Bone marrow (tissue), 2 donors: ENCODE data around the gene KLC4.

ENCODE experiments used
- DNase-seq, 2 donors: peaks; one replicate each; lab custom pipeline; 2025; lab: John Stamatoyannopoulos, UW

KLC4 gene

DNA sequence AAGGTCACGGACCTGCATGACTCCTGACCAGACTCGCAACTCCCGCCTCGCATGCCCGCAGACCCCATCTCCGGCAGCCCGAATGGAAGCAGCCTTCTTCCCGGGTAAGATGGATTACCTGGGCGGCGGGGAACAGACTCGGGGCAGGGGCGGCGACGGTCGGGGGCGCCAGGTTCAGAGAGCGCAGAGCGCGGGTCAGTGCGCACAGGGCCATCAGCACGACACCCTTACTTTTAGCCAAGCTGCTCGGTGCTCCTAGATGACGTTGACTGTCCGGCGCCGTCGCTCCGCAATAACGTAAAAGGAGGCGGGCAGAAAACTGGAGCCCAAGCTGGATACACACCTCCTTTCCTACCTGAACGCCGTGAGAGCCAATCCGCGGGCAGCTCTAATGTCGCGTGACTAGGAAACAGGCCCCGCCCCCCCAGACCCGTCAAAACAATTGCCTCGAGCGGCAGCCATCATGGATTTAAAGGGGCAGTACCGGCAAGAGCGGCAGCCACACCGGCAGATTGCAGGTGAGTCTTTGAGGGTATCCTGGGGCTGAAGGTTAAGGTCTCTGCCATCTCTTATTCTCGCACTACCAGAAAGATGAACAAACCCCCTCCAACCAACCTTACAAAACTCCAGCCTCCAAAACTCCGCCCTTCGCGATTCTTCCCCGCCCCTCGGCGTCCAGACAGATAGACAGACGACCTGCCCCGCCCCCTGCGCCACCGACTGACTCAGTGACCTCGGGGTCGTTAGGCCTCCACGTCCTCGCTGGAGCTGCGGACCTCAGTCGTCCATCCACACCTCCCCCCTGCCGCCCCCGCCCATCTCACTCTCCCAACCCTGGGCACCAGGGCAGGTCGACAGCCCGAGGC, at the start of gene KLC4, which contains the start of gene MRPL2:
Gene KLC4 (plus strand): TSS at position 464 of the 866 bp plus-strand sequence. CDS start 1,705 bp downstream, outside the sequence.
Gene MRPL2 (minus strand): TSS at position 267 of the 866 bp plus-strand sequence. CDS start 53 bp downstream, at position 214.
- peak; percentile 94 to 98 for DNase-seq

DNA sequence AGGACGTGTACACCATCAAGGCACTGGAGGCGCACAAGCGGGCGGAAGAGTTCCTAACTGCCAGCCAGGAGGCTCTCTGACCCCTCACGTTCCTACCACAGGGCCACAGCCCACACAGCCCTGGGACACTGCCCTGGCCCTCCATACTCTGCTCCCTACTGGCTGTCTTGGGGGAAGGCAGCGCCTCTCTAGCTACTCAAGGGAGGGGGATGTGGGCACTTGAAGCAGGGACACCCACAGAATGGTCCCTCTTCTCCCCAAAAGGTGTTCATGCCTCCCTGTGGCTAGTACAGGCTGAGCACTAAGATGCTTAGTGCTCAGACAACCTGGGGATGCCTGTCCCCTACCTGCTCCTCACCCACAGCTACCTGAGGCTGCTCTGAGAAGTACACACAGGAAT, 48.2 kb upstream of the KLC4 start:
- no peak for DNase-seq

- DNase-seq: no peak
Measured at GRCh38 chr6:43012364-43012763, 47.1 kb upstream of the KLC4 start.

DNA sequence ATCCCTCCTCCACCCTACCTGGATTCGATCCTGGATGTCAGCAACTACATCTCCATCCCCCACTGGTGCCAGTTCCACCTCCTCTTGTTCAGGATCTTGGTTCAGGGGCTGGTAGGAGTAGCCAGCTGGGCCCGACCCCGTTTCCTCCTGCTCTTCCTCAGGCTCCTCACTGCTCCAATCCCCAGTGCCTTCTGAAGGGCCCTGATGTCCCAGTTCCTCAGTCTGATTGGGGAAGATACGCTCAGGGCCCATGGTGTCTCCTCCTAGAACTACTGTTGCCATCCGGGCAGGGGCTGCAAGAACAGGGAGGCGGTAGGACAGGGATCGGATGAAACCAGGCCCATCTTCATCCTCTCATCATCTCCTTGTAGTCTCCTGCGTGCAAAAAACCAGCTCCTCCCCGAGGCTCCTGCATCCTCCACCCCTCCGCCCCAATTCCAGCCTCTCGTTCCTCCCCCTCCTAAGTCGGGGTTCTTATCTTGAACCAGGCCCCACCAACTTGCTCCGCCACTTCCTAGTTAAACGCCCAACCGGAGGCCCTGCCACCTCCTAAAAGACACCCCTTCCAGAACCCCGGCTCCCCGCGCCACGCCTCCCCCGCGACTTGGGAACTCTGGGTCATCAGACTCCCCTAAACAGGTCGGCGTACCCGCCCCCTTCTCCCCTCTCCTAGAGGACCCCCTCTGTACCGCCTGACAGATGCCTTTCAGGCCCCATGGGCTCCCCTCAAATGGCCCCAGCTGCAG, 46.2 kb upstream of the KLC4 start:
- peak in 1 of 2 donors; percentile 57 for DNase-seq

DNA sequence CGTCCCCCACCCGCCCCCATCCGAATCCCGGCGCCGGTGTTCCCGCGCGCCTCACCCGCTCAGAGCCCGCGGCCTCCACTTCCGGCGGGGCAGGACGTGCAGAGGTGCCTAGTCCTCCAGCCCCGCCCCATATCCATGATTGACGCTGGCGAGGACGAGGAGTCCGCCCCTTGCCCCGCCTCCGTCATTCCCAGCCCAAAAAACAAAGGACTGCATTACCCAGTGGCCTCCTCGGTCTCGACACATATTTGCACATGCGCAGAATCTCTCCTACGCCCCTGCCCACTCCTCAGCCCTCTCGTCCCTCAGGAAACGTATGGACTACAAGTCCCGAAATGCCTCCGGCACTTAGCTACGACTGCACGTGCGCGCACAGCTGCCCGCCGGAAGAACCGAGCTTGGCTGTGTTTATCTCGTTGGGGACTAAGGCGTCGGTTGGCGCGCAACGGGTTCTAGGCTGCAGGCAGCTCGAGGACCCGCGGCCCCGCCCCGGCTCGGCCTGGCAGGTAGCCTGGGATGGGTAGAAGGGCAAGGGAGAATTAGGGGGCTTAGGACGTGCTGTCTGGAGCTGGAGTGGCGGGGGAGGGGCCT, 45.5 kb upstream of the KLC4 start, which contains the start of the genes KLHDC3 and MEA1:
Gene KLHDC3 (plus strand): TSS at position 407 of the 591 bp plus-strand sequence. CDS start 2,944 bp downstream, outside the sequence.
Gene MEA1 (minus strand): TSS at position 104 of the 591 bp plus-strand sequence. CDS start 133 bp downstream, outside the sequence.
- peak; percentile 88 to 100 for DNase-seq

GRCh38 chr6:43014434-43014909, 45.0 kb upstream of the KLC4 start:
- DNase-seq: no peak

DNA sequence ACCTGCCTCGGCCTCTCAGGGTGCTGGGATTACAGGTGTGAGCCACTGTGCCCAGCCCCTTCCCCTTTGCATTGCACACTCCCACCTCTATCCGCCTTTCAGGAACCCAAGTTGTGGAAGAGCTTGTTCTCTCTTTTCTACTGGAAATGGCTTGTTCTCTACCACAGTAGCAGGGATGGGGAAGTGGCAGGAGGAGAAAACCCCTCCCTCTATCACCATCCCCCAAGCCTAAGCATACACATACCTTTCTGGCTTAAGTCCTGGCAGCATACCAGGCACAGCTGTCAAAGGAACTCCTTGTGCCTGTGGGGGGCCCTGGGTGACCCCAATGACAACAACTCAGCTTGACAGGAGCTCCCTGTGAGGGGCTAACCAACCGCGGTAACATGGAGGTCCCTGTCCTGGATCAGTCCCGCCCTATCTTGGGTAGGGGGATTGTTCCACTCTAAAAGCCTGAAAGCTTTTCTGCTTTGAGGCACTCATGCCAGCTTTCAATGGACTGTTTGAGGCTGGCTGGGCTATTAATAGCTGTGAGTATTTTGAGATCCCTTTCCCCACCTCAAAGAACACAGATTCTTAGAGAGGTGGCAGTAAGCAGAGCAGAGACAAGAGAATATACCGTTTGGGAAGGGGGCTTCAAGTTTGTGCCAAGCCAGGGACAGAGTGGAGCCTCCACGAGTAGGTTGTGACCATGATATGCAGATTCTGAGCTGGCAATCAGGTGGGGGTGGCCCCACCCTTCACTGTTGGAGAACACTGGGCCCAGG, 43.1 kb upstream of the KLC4 start:
- DNase-seq: no peak

- no peak for DNase-seq
Measured at GRCh38 chr6:43016943-43017334, 42.5 kb upstream of the KLC4 start.

GRCh38 chr6:43019152-43019551, 40.3 kb upstream of the KLC4 start:
- DNase-seq: no peak

GRCh38 chr6:43020052-43020705, 39.3 kb upstream of the KLC4 start:
- no peak for DNase-seq

- no peak for DNase-seq
Measured at GRCh38 chr6:43020847-43021246, 38.6 kb upstream of the KLC4 start.

DNA sequence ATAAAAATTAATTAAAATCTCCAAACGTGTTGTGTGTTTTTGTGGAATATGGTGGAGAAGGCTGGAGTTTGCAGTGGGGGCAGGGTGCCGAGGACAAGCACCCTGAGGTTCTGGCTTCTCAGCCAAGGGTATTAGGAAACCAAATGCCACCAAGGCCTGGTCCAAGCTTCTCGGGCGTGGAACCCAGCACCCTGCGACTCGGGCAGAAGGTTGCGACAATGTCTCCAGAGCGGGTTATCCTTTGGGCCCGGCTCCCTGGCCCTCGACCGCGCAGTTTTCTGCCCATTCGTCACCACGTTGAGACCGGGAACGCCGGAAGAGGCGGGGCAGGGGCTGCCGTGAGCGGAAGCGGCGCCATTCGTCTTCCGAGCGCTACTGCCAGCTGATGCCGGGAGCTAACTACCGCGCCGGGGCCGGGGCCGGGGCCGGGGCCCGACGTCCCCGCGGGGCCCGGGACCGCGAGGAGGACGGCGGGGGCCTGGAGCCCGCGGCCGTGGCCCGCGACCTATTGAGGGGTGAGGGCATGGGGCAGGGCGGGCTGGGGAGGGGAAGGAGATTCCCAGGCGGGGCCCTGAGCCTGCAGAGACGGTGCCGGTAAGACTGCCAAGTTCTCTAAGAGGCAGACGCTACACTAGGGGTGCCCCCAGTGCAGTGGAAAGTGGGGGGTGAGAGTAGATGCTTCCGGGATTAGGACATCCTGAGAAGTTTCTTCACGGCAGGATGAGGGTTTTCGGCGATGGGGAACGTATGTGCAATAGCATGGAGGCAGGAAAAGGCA, 38.0 kb upstream of the KLC4 start, which contains the start of gene RRP36:
Gene RRP36 (plus strand): TSS at position 354 of the 778 bp plus-strand sequence. CDS start 32 bp downstream, at position 386.
- DNase-seq: peak; percentile 31 to 39

- no peak for DNase-seq
Measured at GRCh38 chr6:43024436-43024835, 35.0 kb upstream of the KLC4 start.

- no peak for DNase-seq
Measured at GRCh38 chr6:43026365-43026764, 33.1 kb upstream of the KLC4 start.

GRCh38 chr6:43029120-43029519, 30.3 kb upstream of the KLC4 start:
- no peak for DNase-seq

- DNase-seq: no peak
Measured at GRCh38 chr6:43032326-43032725, 27.1 kb upstream of the KLC4 start.

DNA sequence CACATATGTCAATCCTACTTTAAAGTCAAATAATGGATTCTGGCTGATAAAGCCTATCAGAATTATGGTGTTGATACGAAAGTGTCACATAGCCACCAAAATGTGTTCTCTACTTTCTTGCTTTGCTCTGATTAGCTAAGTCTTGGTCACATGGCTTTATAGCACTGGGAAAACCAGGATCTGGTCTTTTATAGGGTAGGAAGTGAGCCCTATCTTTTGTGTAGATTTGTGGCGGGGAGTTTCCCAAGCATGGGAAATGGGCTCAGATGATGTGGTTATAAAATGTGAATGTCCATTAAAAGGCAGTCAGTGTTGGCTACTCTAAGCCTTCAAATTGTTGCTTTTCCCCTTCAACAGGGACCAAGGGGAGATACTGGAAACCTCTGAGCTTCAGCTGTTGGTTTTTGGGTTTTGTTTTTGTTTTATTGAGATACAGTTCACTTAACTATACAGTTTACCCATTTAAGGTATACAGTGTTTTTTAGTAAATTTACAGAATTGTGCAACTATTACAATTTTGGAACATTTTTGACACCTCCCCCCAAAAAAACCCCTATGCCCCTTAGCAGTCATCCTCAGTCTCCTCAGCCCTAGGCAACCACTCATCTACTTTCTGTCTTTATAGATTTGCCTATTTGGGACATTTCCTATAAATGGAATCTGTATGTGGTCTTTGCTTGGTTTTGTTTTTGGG, 25.8 kb upstream of the KLC4 start:
- no peak for DNase-seq

DNA sequence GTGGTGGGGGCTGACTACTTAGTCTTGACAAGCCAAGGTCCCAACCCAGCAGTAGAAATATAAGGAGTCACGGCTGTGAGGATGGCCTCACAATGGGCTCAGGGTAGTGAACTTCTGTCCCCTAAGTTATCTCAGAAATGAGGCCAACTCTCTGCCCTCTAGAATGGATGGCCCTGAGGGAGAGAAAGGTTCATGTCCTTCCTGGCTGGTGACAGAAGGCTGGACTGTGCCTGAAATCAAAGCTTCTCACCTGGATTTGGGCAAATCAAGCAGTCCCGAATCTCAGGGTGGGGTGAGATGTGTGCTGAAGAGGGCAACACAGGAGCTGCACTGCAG, 25.3 kb upstream of the KLC4 start:
- DNase-seq: no peak

DNA sequence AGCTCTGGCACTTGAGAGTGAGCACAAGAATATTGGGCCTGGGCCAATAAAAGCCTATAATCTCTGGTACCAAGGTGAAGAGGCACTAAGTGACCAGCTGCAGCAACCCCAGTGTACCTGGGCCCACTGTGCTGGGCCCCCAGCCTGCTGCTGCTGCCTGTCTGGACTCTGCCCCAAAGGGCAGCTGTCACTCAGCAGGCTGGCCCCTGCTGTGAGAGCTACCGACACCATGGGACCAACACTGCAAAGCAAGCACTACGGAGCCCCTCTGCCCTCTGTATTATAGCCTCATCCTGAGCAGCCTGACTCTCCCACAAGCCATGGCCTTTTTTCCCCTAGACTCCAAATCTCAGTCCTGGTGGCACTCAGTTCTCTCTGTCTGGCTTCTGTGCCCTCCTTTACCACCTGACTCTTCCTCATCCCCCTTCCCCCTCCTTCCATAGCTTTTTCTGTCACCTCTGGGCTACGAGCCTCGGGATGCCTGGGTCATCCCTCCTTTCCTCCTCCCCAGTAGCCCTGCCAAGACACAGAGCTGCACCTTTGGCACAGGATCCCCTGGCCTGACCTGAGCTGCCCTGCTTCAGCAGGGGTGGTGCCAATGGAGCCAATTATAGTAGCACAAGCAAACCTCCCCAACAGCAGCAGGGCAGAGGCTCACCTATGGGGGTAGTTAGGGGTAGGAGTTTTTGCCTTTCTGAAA, 23.8 kb upstream of the KLC4 start:
- DNase-seq: no peak
